Tibial artery (tissue), 4 donors: ENCODE results near the gene CHMP4A.

Source experiments
- DNase-seq, 2 donors: peaks; one replicate each; pipeline ENCODE4 v3.0.0-alpha.2; 2019
- H3K27ac ChIP-seq, 2 donors: fragments of 200-600 bp; sonication (generic) in 1 of 2; 1 replicate in 1 of 2; 2 replicates in 1 of 2; pipeline ENCODE4 v1.5.1; 2018 to 2019; ENCODE audit warnings: mild to moderate bottlenecking in 1 of 2
- H3K27me3 ChIP-seq, 2 donors: fragments of 200-600 bp; sonication (generic) in 1 of 2; one replicate each; pipeline versions ENCODE4 v1.5.1 to v1.6.0; 2016 to 2019
- H3K36me3 ChIP-seq, 3 donors: fragments of 200-600 bp; sonication (generic) in 2 of 3; one replicate each; pipeline ENCODE4 v1.5.1; 2016 to 2019; ENCODE audit warnings: mild to moderate bottlenecking in 2 of 3
- H3K4me1 ChIP-seq, 4 donors: fragments of 200-600 bp; sonication (generic) in 2 of 4; 1 replicate in 3 of 4; 2 replicates in 1 of 4; pipeline ENCODE4 v1.5.1; 2016 to 2019
- H3K4me3 ChIP-seq, 2 donors: fragments of 200-600 bp; sonication (generic) in 1 of 2; 1 replicate in 1 of 2; 2 replicates in 1 of 2; pipeline ENCODE4 v1.5.1; 2018 to 2019; ENCODE audit warnings: mild to moderate bottlenecking in 2 of 2
- H3K9me3 ChIP-seq, 3 donors: fragments of 200-600 bp; sonication (generic) in 1 of 3; one replicate each; pipeline ENCODE4 v1.5.1; 2016 to 2019
- CTCF ChIP-seq, 2 experiments: fragments of 200-600 bp in 1 of 2; fragments of 450-650 bp in 1 of 2; IDR thresholded peaks; one replicate each; pipeline ENCODE4 v1.5.1; 2017 to 2019; ENCODE audit warnings: antibody characterized with exemption in 2 of 2, mild to moderate bottlenecking in 1 of 2, moderate library complexity in 1 of 2
- intact Hi-C: fragments of 100-400 bp; cut with DNase I; formaldehyde crosslinking; loops from one replicate; pipeline ENCODE4 v1.15.0; 2023; ENCODE audit warnings: low total_unique reads

The CHMP4A gene

GRCh38 chr14:24190416-24190815, 22.9 kb downstream of the CHMP4A start:
- no peaks in the 10 kb centered on the region for H3K9me3 ChIP-seq
- no peak overlapping the region for H3K4me3 ChIP-seq
- peaks cover 0 to 35% (median 28%) of the 10 kb centered on the region in 4 donors for H3K4me1 ChIP-seq
- H3K27me3 ChIP-seq = no peaks in the 10 kb centered on the region
- TF ChIP-seq CTCF (IDR thresholded peaks at IDR 0.05) = no peak
- H3K36me3 ChIP-seq = peaks cover 25 to 54% (median 34%) of the 10 kb centered on the region in 3 donors
- H3K27ac ChIP-seq = no peak overlapping the region
- intact Hi-C loops = no loop called here
- DNase-seq = no peak

- peaks cover 0 to 30% (median 23%) of the 10 kb centered on the region in 4 donors for H3K4me1 ChIP-seq
- no peak for TF ChIP-seq CTCF (IDR thresholded peaks at IDR 0.05)
- no peak overlapping the region for H3K4me3 ChIP-seq
- no peaks in the 10 kb centered on the region for H3K9me3 ChIP-seq
- peak overlapping the region in 1 of 2 donors; percentile 73 for H3K27ac ChIP-seq
- no peak for DNase-seq
- peaks cover 34 to 63% (median 44%) of the 10 kb centered on the region in 3 donors for H3K36me3 ChIP-seq
- intact Hi-C loops = loop anchor here (5.0 kb wide), 1 partner anchor 42 kb away; the partner anchor contains the start of genes PSME2 and RNF31
- H3K27me3 ChIP-seq = no peaks in the 10 kb centered on the region
Observed at GRCh38 chr14:24189460-24189859, 23.8 kb downstream of the CHMP4A start.

GRCh38 chr14:24189059-24189375, 24.3 kb downstream of the CHMP4A start:
- no peak for TF ChIP-seq CTCF (IDR thresholded peaks at IDR 0.05)
- peaks cover 0 to 26% (median 19%) of the 10 kb centered on the region in 4 donors for H3K4me1 ChIP-seq
- H3K9me3 ChIP-seq = no peaks in the 10 kb centered on the region
- peak overlapping the region in 1 of 2 donors; percentile 73 for H3K27ac ChIP-seq
- intact Hi-C loops = loop anchor here (5.0 kb wide), 1 partner anchor 42 kb away; the partner anchor contains the start of genes PSME2 and RNF31
- peak overlapping the region; percentile 56 to 67 for H3K4me3 ChIP-seq
- no peaks in the 10 kb centered on the region for H3K27me3 ChIP-seq
- DNase-seq = no peak
- H3K36me3 ChIP-seq = peaks cover 39 to 68% (median 48%) of the 10 kb centered on the region in 3 donors

GRCh38 chr14:24188251-24189058, 24.8 kb downstream of the CHMP4A start, which contains the start of gene IPO4:
TSS of gene IPO4 (minus strand) at chr14:24188816. CDS start at chr14:24188787, 29 bp downstream.
- peaks cover 0 to 24% (median 17%) of the 10 kb centered on the region in 4 donors for H3K4me1 ChIP-seq
- no peaks in the 10 kb centered on the region for H3K9me3 ChIP-seq
- peaks cover 45 to 73% (median 54%) of the 10 kb centered on the region in 3 donors for H3K36me3 ChIP-seq
- peak; percentile 96 to 97 for DNase-seq
- H3K27ac ChIP-seq = peak within 1 kb of the TSS; percentile 65 to 73
- peak in 1 of 2 experiments; percentile 9 for TF ChIP-seq CTCF (IDR thresholded peaks at IDR 0.05)
- peak within 1 kb of the TSS; percentile 56 to 67 for H3K4me3 ChIP-seq
- intact Hi-C loops = loop anchor here (5.0 kb wide), 1 partner anchor 41 kb away; the partner anchor contains the start of genes PSME2 and RNF31
- no peaks in the 10 kb centered on the region for H3K27me3 ChIP-seq

GRCh38 chr14:24187539-24187915, 25.8 kb downstream of the CHMP4A start:
- Histone ChIP-seq H3K9me3 (no peaks in the 10 kb centered on the region), H3K4me1 (peaks cover 0 to 24% (median 17%) of the 10 kb centered on the region in 4 donors), H3K36me3 (peaks cover 48 to 75% (median 56%) of the 10 kb centered on the region in 3 donors), H3K27ac (no peak overlapping the region), H3K27me3 (no peaks in the 10 kb centered on the region), H3K4me3 (peak overlapping the region; percentile 56 to 67)
- no peak for DNase-seq
- intact Hi-C loops = loop anchor here (5.0 kb wide), 1 partner anchor 40 kb away; the partner anchor contains the start of genes PSME2 and RNF31
- no peak for TF ChIP-seq CTCF (IDR thresholded peaks at IDR 0.05)
